GM10248 (cell line): ENCODE measurements around the gene HCK.

Experiments used
- CTCF ChIA-PET: fragments of 300-600 bp; sonication (Branson Sonifier 250); formaldehyde crosslinking; extraction: SDS; loops from one replicate; lab custom pipeline; 2021; ENCODE audit warnings: antibody characterized with exemption; lab: Yijun Ruan, JAX
- POLR2A ChIA-PET: fragments of 350-650 bp; sonication (Branson Sonifier 250); formaldehyde crosslinking; extraction: SDS; loops from one replicate; lab custom pipeline; 2020; ENCODE audit warnings: antibody characterized with exemption; lab: Yijun Ruan, JAX
- DNase-seq: peaks from one replicate; pipeline ENCODE4 v3.0.0; 2012; ENCODE audit errors: extremely low spot score
- CTCF ChIP-seq: IDR thresholded peaks from 2 replicates; pipeline ENCODE4 v1.5.1; 2012; ENCODE audit warnings: mild to moderate bottlenecking, low read depth; ENCODE audit errors: extremely low read depth, missing control alignments, control extremely low read depth

HCK gene

DNA sequence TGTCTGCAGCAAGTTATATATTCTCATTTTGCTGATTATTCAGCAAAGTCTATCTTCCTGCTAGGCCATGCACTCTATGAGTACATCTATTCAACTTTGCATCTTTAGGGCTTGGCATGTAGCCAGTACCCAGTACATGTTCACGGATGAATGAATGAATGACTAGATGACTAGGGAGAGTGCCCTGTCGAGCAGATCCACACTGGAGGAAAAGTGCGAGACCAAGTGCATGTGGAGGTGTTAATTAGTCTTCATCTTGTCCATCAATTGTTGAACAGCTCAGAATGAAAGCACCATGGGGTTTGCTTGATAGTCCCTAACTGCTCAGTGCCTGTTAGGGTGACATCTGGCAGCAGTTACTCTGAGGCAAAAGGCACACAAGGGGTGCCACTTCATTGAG lies 87.9 kb downstream of the HCK start:
- ChIA-PET CTCF (interaction anchor here (1.0 to 1.2 kb wide), 2 partner anchors 9 to 47 kb away, joined by 3 read pairs; no protein-coding TSS in a partner anchor), POLR2A (interaction anchor here (1.0 kb wide), 1 partner anchor 15 kb away, joined by 3 read pairs; no protein-coding TSS in a partner anchor)
- no peak for DNase-seq
- no peak for TF ChIP-seq CTCF

DNA sequence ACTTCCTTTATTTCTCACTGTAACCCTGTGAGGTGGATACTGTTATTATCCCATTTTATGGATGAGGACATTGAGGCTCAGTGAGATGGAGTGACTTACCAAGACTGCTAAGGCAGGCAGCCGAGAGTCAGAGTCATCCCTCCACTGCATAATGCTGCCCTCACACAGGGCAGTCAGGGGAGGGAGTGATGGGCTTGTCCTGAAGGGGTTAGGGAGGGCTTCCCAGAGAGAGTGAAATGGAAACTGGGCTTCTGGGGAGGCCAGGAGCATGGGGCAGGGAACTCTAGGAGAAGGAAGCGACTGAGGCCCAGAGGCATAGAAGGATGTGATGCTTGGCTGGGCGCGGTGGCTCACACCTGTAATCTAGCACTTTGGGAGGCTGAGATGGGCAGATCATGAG lies 88.6 kb downstream of the HCK start:
- TF ChIP-seq CTCF: no peak
- no peak for DNase-seq
- CTCF ChIA-PET: interaction anchor here (1.0 kb wide), 1 partner anchor 9 kb away, joined by 3 read pairs; no protein-coding TSS in a partner anchor
- POLR2A ChIA-PET: interaction anchor here (1.0 kb wide), 1 partner anchor 15 kb away, joined by 3 read pairs; no protein-coding TSS in a partner anchor

GRCh38 chr20:32141465-32141980 lies 89.5 kb downstream of the HCK start:
- CTCF ChIA-PET: no interaction called here
- no peak for TF ChIP-seq CTCF
- POLR2A ChIA-PET: no interaction called here
- DNase-seq: no peak

DNA sequence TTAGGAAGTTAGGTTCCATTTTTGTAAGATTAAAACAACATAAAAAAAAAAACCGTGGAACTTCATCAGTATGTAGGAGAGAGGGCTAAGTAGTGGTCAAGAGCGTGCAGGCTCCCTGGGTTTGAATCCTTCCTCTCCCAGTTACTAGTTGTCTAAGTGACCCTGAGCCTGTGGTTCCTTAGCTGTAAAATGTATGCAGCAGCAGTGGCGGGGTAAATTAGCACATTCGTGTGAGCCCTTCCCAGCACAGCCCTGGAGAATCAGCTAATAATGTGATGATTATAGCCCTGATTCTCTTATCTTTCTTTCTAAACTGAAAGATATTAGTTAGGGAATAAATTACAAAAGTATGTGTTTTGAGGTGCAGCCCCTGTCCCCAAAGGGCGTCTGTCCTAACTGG lies 90.0 kb downstream of the HCK start:
- ChIA-PET POLR2A (no interaction called here), CTCF (no interaction called here)
- TF ChIP-seq CTCF: no peak
- DNase-seq: no peak

DNA sequence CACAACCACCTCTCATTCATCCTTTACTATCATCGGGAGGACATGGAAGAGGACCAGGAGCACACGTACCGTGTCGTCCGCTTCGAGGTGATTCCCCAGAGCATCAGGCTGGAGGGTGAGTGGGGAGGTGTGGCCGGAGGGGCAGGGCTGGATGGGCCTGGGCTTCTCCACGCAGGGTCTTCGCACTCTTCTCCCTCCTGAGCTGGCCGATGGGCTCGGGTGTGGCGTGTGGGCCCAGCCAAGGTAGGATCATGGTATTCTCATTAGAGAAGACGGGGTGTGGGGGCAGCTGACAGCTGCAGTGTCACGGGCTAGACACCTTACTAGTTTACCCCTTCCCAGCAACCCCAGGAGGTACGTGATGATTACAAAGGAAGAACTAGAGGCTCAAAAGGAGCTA lies 90.9 kb downstream of the HCK start:
- CTCF ChIA-PET: interaction anchor here (1.2 kb wide), 2 partner anchors 10 to 51 kb away, joined by 3 to 4 read pairs; no protein-coding TSS in a partner anchor
- POLR2A ChIA-PET: no interaction called here
- DNase-seq: no peak
- TF ChIP-seq CTCF: no peak

DNA sequence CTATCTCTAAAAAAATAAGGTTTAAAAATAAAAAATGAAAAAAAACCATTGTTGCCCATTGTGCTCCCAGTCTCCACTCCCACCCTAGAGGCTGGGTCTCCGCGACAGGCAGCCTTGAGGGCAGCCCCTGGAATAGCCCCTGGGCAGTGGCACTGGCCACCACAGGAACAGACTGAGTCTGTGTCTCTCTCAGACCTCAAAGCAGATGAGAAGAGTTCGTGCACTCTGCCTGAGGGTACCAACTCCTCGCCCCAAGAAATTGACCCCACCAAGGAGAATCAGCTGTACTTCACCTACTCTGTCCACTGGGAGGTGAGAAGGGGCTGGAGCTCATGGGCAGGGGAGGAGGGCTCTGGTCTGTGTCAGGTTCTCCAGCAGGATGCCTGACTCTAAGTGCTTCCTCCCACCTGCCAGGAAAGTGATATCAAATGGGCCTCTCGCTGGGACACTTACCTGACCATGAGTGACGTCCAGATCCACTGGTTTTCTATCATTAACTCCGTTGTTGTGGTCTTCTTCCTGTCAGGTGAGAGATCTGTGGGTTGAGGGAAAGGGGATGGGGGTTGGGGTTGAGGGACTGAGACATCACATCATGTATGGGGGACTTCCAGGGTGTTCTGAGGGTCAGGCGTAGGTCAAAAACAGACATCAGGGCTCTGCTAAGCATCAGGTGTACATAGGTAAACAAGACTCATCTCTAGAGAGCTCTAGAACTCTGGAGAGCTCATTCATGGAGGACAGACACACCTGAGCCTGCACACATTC lies 93.0 kb downstream of the HCK start:
- POLR2A ChIA-PET: no interaction called here
- TF ChIP-seq CTCF: no peak
- no peak for DNase-seq
- CTCF ChIA-PET: interaction anchor here (0.9 to 1.3 kb wide), 2 partner anchors 35 to 322 kb away, joined by 3 read pairs; no protein-coding TSS in a partner anchor
